Putamen (tissue), 1 donor: Measurements from ENCODE around the gene INPP5A.

Source experiments
- DNase-seq: peaks from one replicate; pipeline ENCODE4 v3.0.0-alpha.2; 2016; ENCODE audit warnings: low spot score

The INPP5A gene

GRCh38 chr10:132600416-132600815, 62.8 kb downstream of the INPP5A start:
- DNase-seq = no peak

GRCh38 chr10:132601567-132601966, 64.0 kb downstream of the INPP5A start:
- no peak for DNase-seq

GRCh38 chr10:132602614-132603013, 65.0 kb downstream of the INPP5A start:
- no peak for DNase-seq

- DNase-seq = no peak
Observed at GRCh38 chr10:132603851-132604533, 66.4 kb downstream of the INPP5A start.

- DNase-seq = no peak
Observed at GRCh38 chr10:132604686-132605085, 67.1 kb downstream of the INPP5A start.

- no peak for DNase-seq
Observed at GRCh38 chr10:132605390-132605789, 67.8 kb downstream of the INPP5A start.

GRCh38 chr10:132606031-132606491, 68.5 kb downstream of the INPP5A start:
- DNase-seq = no peak

- DNase-seq = peak; percentile 69
Observed at GRCh38 chr10:132606536-132607316, 69.1 kb downstream of the INPP5A start.

GRCh38 chr10:132607491-132607890, 69.9 kb downstream of the INPP5A start:
- no peak for DNase-seq

GRCh38 chr10:132607961-132608495, 70.4 kb downstream of the INPP5A start:
- DNase-seq = no peak

- DNase-seq = no peak
Observed at GRCh38 chr10:132608511-132609195, 71.1 kb downstream of the INPP5A start.

GRCh38 chr10:132609211-132609610, 71.6 kb downstream of the INPP5A start:
- no peak for DNase-seq

- DNase-seq = no peak
Observed at GRCh38 chr10:132610071-132610701, 72.6 kb downstream of the INPP5A start.

- DNase-seq = no peak
Observed at GRCh38 chr10:132611026-132611910, 73.7 kb downstream of the INPP5A start.

- DNase-seq = no peak
Observed at GRCh38 chr10:132611986-132612385, 74.4 kb downstream of the INPP5A start.

- DNase-seq = no peak
Observed at GRCh38 chr10:132612571-132613504, 75.3 kb downstream of the INPP5A start.

- DNase-seq = no peak
Observed at GRCh38 chr10:132613566-132614348, 76.2 kb downstream of the INPP5A start.

GRCh38 chr10:132614431-132615340, 77.1 kb downstream of the INPP5A start:
- no peak for DNase-seq
